ENCODE measurements around the gene UBXN7. TPM values are rescaled to one million over a fixed set of nuclear protein-coding genes. Genes with fewer than 3 reads are reported as not detected.
"Not testable (repeated sequence)": the region's sequence is repeated elsewhere in the genome, so short reads cannot be mapped to it uniquely, and the experiment has no call there.

UBXN7 gene
- total RNA-seq, 4 donors from 2014 or later: 6.5 to 85.0 (median 39.0) TPM

DNA sequence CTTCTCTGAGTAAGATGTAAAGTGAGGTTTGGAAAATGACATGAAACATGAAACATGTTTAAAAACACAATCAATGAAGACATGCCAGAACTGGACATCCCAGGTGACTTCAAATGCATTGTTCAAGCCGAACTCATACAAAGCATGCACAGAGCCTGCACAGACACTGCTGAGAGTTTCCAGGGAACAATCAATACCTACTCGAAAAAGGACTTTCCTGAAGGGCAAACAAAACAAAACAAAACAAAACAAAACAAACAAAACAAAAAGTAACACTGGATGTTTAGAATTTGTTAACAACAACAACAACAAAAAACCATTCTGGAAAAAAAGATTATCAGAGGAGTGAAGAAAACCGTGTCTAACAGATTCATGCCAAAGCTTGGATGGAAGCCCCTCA, 83.5 kb downstream of the UBXN7 start:
- Histone ChIP-seq H3K27ac (no peak overlapping the region), H3K27me3 (no peaks in the 10 kb centered on the region), H3K4me3 (no peak overlapping the region), H3K4me1 (no peaks in the 10 kb centered on the region), H3K9me3 (no peaks in the 10 kb centered on the region), H3K36me3 (no peaks in the 10 kb centered on the region)
- intact Hi-C loops (cut with DNase I; ENCODE audit: low total_unique reads): no loop called here
- TF ChIP-seq, protein P1, sequence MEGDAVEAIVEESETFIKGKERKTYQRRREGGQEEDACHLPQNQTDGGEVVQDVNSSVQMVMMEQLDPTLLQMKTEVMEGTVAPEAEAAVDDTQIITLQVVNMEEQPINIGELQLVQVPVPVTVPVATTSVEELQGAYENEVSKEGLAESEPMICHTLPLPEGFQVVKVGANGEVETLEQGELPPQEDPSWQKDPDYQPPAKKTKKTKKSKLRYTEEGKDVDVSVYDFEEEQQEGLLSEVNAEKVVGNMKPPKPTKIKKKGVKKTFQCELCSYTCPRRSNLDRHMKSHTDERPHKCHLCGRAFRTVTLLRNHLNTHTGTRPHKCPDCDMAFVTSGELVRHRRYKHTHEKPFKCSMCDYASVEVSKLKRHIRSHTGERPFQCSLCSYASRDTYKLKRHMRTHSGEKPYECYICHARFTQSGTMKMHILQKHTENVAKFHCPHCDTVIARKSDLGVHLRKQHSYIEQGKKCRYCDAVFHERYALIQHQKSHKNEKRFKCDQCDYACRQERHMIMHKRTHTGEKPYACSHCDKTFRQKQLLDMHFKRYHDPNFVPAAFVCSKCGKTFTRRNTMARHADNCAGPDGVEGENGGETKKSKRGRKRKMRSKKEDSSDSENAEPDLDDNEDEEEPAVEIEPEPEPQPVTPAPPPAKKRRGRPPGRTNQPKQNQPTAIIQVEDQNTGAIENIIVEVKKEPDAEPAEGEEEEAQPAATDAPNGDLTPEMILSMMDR (IDR thresholded peaks at IDR 0.05): no peak
- TF ChIP-seq POLR2A (IDR thresholded peaks at IDR 0.05): no peak
- no peak for DNase-seq

GRCh38 chr3:196344663-196345062, 87.6 kb downstream of the UBXN7 start:
- no peak for TF ChIP-seq POLR2A (IDR thresholded peaks at IDR 0.05)
- TF ChIP-seq, protein P1 (IDR thresholded peaks at IDR 0.05): no peak
- Histone ChIP-seq H3K27me3 (no peaks in the 10 kb centered on the region), H3K4me3 (no peak overlapping the region), H3K36me3 (no peaks in the 10 kb centered on the region), H3K27ac (no peak overlapping the region), H3K9me3 (no peaks in the 10 kb centered on the region), H3K4me1 (no peaks in the 10 kb centered on the region)
- no peak for DNase-seq
- intact Hi-C loops (cut with DNase I; ENCODE audit: low total_unique reads): no loop called here

- H3K27ac ChIP-seq; intact Hi-C loops (cut with DNase I; ENCODE audit: low total_unique reads): not testable (repeated sequence)
Observed at GRCh38 chr3:196343917-196344316, 88.3 kb downstream of the UBXN7 start.

DNA sequence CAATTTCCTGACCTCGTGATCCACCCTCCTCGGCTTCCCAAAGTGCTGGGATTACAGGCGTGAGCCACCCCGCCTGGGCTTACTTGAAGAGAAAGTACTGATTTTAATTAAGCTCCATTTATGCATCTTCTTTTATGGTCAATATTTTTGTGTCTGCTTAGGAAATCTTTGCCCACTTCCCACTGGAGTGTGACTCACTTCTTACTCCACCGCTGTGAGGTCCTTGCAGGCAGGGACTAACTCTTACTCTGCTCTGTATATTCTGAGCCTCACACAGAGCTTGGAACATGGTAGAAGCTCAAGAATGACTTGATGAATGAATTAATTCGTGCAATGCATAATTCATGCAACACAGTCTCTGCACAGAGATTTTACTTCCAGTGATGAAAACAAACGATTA, 91.1 kb downstream of the UBXN7 start:
- DNase-seq: no peak
- H3K27me3 ChIP-seq: no peaks in the 10 kb centered on the region
- no peak overlapping the region for H3K27ac ChIP-seq
- no peaks in the 10 kb centered on the region for H3K4me1 ChIP-seq
- H3K36me3 ChIP-seq: no peaks in the 10 kb centered on the region
- no peaks in the 10 kb centered on the region for H3K9me3 ChIP-seq
- intact Hi-C loops (cut with DNase I; ENCODE audit: low total_unique reads): no loop called here
- TF ChIP-seq POLR2A (IDR thresholded peaks at IDR 0.05): no peak
- H3K4me3 ChIP-seq: no peak overlapping the region

More at GRCh38 chr3:196343917-196344316, 88.3 kb downstream of the UBXN7 start:
- DNase-seq, H3K4me1 ChIP-seq, H3K27me3 ChIP-seq, H3K4me3 ChIP-seq, H3K9me3 ChIP-seq, H3K36me3 ChIP-seq: not testable (repeated sequence)

- H3K36me3 ChIP-seq: no peaks in the 10 kb centered on the region
- no peak overlapping the region for H3K27ac ChIP-seq
- DNase-seq: no peak
- no peaks in the 10 kb centered on the region for H3K9me3 ChIP-seq
- H3K27me3 ChIP-seq: no peaks in the 10 kb centered on the region
- H3K4me1 ChIP-seq: no peaks in the 10 kb centered on the region
- H3K4me3 ChIP-seq: no peak overlapping the region
- intact Hi-C loops (cut with DNase I; ENCODE audit: low total_unique reads): no loop called here
- TF ChIP-seq POLR2A (IDR thresholded peaks at IDR 0.05): no peak
- TF ChIP-seq, protein P1 (IDR thresholded peaks at IDR 0.05): no peak
Observed at GRCh38 chr3:196340466-196340865, 91.8 kb downstream of the UBXN7 start.

DNA sequence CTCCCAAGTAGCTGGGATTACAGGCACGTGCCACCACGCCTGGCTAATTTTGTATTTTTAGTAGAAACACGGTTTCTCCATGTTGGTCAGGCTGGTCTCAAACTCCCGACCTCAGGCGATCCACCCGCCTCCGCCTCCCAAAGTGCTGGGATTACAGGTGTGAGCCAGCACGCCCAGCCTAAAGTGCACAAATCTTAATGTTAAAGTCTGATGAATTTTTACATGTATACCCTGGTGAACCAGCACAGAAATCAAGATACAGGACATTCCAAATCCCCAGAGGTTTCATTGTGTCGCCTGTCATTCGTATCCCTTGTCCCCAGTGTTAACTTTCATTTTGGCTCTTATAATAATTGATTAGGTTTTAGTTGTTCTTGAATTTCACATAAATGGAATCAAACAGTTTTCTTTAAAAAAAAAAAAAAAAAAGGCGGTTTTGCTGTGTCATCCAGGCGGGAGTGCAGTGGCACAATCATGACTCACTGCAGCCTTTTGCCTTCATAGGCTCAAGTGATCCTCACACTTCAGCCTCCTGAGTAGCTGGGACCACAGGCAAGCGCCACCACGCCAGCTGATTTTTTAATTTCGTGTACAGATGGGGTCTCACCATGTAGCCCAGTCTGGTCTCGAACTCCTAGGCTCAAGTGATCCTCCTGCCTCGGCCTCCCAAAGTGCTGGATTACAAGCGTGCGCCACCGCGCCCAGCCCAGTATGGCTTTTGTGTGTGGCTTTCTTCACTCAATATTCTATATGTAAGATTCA, 92.6 kb downstream of the UBXN7 start:
- H3K4me1 ChIP-seq: no peaks in the 10 kb centered on the region
- TF ChIP-seq, protein P1 (IDR thresholded peaks at IDR 0.05): no peak
- TF ChIP-seq POLR2A (IDR thresholded peaks at IDR 0.05): no peak
- H3K27me3 ChIP-seq: no peaks in the 10 kb centered on the region
- no peak for DNase-seq
- H3K4me3 ChIP-seq: no peak overlapping the region
- H3K9me3 ChIP-seq: no peaks in the 10 kb centered on the region
- intact Hi-C loops (cut with DNase I; ENCODE audit: low total_unique reads): no loop called here
- H3K27ac ChIP-seq: no peak overlapping the region
- H3K36me3 ChIP-seq: no peaks in the 10 kb centered on the region
